PC-9 (cell line): ENCODE results near the gene RBFOX1. TPM values are rescaled to one million over a fixed set of nuclear protein-coding genes. Genes with fewer than 3 reads are reported as not detected.

ENCODE experiments used
- BruUV-seq: library from RNA; stranded (reverse); fragments of 400-500 nt; replicated peaks from 2 replicates; lab custom pipeline; 2021; lab: Mats Ljungman, UMichigan
- CTCF ChIA-PET: fragments of 300-600 bp; sonication (Branson Sonifier 250); formaldehyde crosslinking; loops from one replicate; lab custom pipeline; 2022; ENCODE audit warnings: antibody characterized with exemption; lab: Charles Lee
- POLR2A ChIA-PET: fragments of 300-600 bp; sonication (Branson Sonifier 250); formaldehyde crosslinking; loops from one replicate; lab custom pipeline; 2022; ENCODE audit warnings: antibody characterized with exemption; ENCODE audit not compliant: unreplicated experiment; lab: Charles Lee
- DNase-seq, 2 experiments: peaks; one replicate each; pipeline versions ENCODE4 v3.0.0 to v3.0.0-alpha.2; 2015 to 2022; ENCODE audit warnings: mixed read lengths in 1 of 2
- H2AFZ ChIP-seq: fragments of 200-600 bp; sonication (generic); 2 replicates; pipeline ENCODE4 v1.8.1; 2017; ENCODE audit warnings: antibody characterized with exemption
- H3F3A ChIP-seq: fragments of 200-600 bp; sonication (generic); 2 replicates; pipeline ENCODE4 v1.8.1; 2017; ENCODE audit warnings: antibody characterized with exemption, mild to moderate bottlenecking, low read depth; ENCODE audit not compliant: insufficient read depth
- H3K27ac ChIP-seq: fragments of 200-600 bp; sonication (generic); 2 replicates; pipeline ENCODE4 v1.6.1; 2016; ENCODE audit warnings: mixed run types
- H3K27me3 ChIP-seq: fragments of 200-600 bp; sonication (generic); 2 replicates; pipeline ENCODE4 v1.6.1; 2016; ENCODE audit warnings: low read depth, mixed run types; ENCODE audit not compliant: insufficient read depth
- H3K36me3 ChIP-seq: fragments of 200-600 bp; sonication (generic); 2 replicates; pipeline ENCODE4 v1.6.1; 2016; ENCODE audit warnings: low read depth, mixed run types
- H3K4me1 ChIP-seq: fragments of 200-600 bp; sonication (generic); replicated peaks from 2 replicates; pipeline ENCODE4 v1.6.1; 2016; ENCODE audit warnings: mixed run types; ENCODE audit not compliant: insufficient read depth
- H3K4me2 ChIP-seq: fragments of 200-600 bp; sonication (generic); 2 replicates; pipeline ENCODE4 v1.6.1; 2017; ENCODE audit warnings: mixed run types
- H3K4me3 ChIP-seq: fragments of 200-600 bp; sonication (generic); 2 replicates; pipeline ENCODE4 v1.6.1; 2016; ENCODE audit warnings: mixed run types
- H3K79me2 ChIP-seq: fragments of 200-600 bp; sonication (generic); 2 replicates; pipeline ENCODE4 v1.6.1; 2017; ENCODE audit warnings: low read depth, mixed run types
- H3K9me2 ChIP-seq: fragments of 200-600 bp; sonication (generic); 2 replicates; pipeline ENCODE4 v1.8.1; 2017; ENCODE audit warnings: mild to moderate bottlenecking; ENCODE audit not compliant: insufficient read depth
- H3K9me3 ChIP-seq: fragments of 200-600 bp; sonication (generic); 2 replicates; pipeline ENCODE4 v1.8.1; 2016; ENCODE audit warnings: low read depth; ENCODE audit not compliant: insufficient read depth
- H4K20me1 ChIP-seq: fragments of 200-600 bp; sonication (generic); 2 replicates; pipeline ENCODE4 v1.8.1; 2017; ENCODE audit not compliant: insufficient read depth
- EZH2 ChIP-seq: fragments of 200-600 bp; sonication (generic); IDR thresholded peaks from 2 replicates; pipeline ENCODE4 v1.8.0; 2017; ENCODE audit warnings: antibody characterized with exemption, low read depth
- intact Hi-C: fragments of 100-400 bp; cut with micrococcal nuclease; formaldehyde crosslinking; loops from one replicate; pipeline ENCODE4 v1.10.0; 2022; ENCODE audit not compliant: unreplicated experiment
- total RNA-seq: library from RNA; stranded (reverse); gene quantifications from 2 replicates; pipeline ENCODE4 v1.2.3, GENCODE V29; 2021
- TF ChIP-seq, protein P1 (sequence below): fragments of 200-600 bp; sonication (generic); conservative IDR thresholded peaks from 2 replicates; pipeline ENCODE4 v1.6.1; 2017; ENCODE audit warnings: mixed run types, antibody characterized with exemption, mild to moderate bottlenecking, moderate library complexity

The RBFOX1 gene
- total RNA-seq, 1 experiment from 2014 or later: not detected

DNA sequence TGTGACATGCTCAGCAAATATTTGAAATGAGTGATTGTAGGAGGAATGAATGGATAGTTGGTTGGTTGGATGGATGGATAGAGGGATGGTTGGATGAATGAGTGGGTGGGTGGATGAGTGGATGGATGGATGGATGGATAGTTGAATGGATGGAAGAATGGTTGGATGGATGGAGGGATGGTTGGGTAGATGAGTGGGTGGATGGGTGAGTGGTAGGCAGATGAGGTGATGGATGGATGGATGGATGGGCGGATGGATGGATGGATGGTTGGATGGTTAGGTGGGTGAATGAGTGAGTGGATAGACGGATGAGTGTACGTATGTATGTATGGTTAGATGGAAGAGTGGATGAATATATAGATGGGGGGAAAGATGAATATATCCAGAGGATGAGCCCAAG is 137.7 kb downstream of the RBFOX1 start:
- H3F3A ChIP-seq: no peaks in the 10 kb centered on the region
- H3K4me3 ChIP-seq: no peak overlapping the region
- no peaks in the 10 kb centered on the region for H3K79me2 ChIP-seq
- H3K27me3 ChIP-seq: peaks cover 18% of the 10 kb centered on the region; the same call in 1 of the 2 replicates
- ChIA-PET CTCF (no interaction called here), POLR2A (no interaction called here)
- H3K4me2 ChIP-seq: no peak overlapping the region
- H3K36me3 ChIP-seq: no peaks in the 10 kb centered on the region
- no peak overlapping the region for H3K27ac ChIP-seq
- no peaks in the 10 kb centered on the region for H3K4me1 ChIP-seq
- no peaks in the 10 kb centered on the region for H4K20me1 ChIP-seq
- BruUV-seq: no TSS peak
- no peak for DNase-seq
- TF ChIP-seq, protein P1, sequence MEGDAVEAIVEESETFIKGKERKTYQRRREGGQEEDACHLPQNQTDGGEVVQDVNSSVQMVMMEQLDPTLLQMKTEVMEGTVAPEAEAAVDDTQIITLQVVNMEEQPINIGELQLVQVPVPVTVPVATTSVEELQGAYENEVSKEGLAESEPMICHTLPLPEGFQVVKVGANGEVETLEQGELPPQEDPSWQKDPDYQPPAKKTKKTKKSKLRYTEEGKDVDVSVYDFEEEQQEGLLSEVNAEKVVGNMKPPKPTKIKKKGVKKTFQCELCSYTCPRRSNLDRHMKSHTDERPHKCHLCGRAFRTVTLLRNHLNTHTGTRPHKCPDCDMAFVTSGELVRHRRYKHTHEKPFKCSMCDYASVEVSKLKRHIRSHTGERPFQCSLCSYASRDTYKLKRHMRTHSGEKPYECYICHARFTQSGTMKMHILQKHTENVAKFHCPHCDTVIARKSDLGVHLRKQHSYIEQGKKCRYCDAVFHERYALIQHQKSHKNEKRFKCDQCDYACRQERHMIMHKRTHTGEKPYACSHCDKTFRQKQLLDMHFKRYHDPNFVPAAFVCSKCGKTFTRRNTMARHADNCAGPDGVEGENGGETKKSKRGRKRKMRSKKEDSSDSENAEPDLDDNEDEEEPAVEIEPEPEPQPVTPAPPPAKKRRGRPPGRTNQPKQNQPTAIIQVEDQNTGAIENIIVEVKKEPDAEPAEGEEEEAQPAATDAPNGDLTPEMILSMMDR: no peak
- no peak for TF ChIP-seq EZH2
- H3K9me2 ChIP-seq: no peaks in the 10 kb centered on the region
- intact Hi-C loops: no loop called here
- no peak overlapping the region for H2AFZ ChIP-seq
- no peaks in the 10 kb centered on the region for H3K9me3 ChIP-seq

DNA sequence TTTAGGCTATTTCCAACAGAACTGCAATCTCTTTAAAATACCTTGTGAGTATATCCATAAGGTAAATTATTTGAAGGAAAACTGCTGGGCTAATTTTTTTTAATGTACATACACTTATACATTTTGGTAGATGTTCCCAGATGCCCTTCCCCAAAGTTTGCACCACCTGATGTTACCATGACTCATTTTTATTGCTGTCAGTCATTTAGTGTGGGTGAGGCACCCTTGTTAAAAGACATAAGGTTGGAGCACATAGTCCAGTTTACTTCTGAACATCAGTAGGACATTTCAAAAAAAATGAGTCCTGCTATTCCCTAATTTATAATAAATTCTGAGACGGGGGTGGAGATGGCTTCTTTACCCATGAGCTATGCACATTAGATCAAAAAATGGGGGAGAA is 138.6 kb downstream of the RBFOX1 start:
- no peak overlapping the region for H3K27ac ChIP-seq
- intact Hi-C loops: no loop called here
- BruUV-seq: no TSS peak
- DNase-seq: no peak
- no peaks in the 10 kb centered on the region for H3K9me2 ChIP-seq
- no peaks in the 10 kb centered on the region for H3K4me1 ChIP-seq
- no peaks in the 10 kb centered on the region for H3F3A ChIP-seq
- no peak overlapping the region for H3K4me2 ChIP-seq
- H3K9me3 ChIP-seq: no peaks in the 10 kb centered on the region
- no peak for TF ChIP-seq EZH2
- TF ChIP-seq, protein P1: no peak
- CTCF ChIA-PET: no interaction called here
- no peaks in the 10 kb centered on the region for H3K79me2 ChIP-seq
- no peaks in the 10 kb centered on the region for H4K20me1 ChIP-seq
- POLR2A ChIA-PET: no interaction called here
- no peaks in the 10 kb centered on the region for H3K36me3 ChIP-seq
- no peak overlapping the region for H2AFZ ChIP-seq
- H3K27me3 ChIP-seq: peaks cover 15% of the 10 kb centered on the region; the same call in 1 of the 2 replicates
- no peak overlapping the region for H3K4me3 ChIP-seq

DNA sequence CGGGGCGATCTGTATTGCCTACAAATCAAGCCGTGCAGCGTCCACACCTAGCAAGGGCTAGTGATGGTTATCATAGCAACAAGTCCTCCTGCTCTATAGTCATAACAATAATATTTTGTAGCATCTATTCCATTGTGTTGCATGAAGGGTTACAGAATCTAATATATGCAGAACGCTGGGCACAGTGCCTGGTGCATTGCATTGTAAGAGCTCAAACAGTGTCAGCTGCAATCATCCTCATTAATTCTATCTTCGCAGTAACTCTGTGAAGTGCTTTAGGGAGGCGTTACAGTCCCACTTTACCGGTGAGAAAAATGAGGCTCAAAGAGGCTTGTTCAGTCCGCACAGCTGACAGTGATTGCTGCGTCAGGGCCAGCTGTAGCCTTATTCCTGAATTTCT is 149.4 kb downstream of the RBFOX1 start:
- H3K27me3 ChIP-seq: peaks cover 47% of the 10 kb centered on the region
- H3K36me3 ChIP-seq: no peaks in the 10 kb centered on the region
- no peak for DNase-seq
- ChIA-PET POLR2A (no interaction called here), CTCF (no interaction called here)
- no peaks in the 10 kb centered on the region for H3F3A ChIP-seq
- no TSS peak for BruUV-seq
- H3K27ac ChIP-seq: no peak overlapping the region
- H3K4me2 ChIP-seq: no peak overlapping the region
- no peak overlapping the region for H3K4me3 ChIP-seq
- intact Hi-C loops: no loop called here
- no peaks in the 10 kb centered on the region for H3K79me2 ChIP-seq
- no peaks in the 10 kb centered on the region; the same call in 1 of the 2 replicates for H3K9me2 ChIP-seq
- no peak for TF ChIP-seq EZH2
- TF ChIP-seq, protein P1: no peak
- H3K4me1 ChIP-seq: no peaks in the 10 kb centered on the region
- H3K9me3 ChIP-seq: no peaks in the 10 kb centered on the region
- no peaks in the 10 kb centered on the region for H4K20me1 ChIP-seq
- H2AFZ ChIP-seq: no peak overlapping the region
